Measurements from ENCODE around the gene MEGF6.

- no peak for TF ChIP-seq CTCF (IDR thresholded peaks at IDR 0.05; ENCODE audit: insufficient read depth, low read length)
- TF ChIP-seq POLR2AphosphoS5 (IDR thresholded peaks at IDR 0.05; ENCODE audit: low read depth), result no peak
- no peak for TF ChIP-seq REST (IDR thresholded peaks at IDR 0.05; ENCODE audit: insufficient replicate concordance, low read depth)
- TF ChIP-seq GABPA (IDR thresholded peaks at IDR 0.05; ENCODE audit: low read depth), result no peak
- no peak for TF ChIP-seq SPI1 (IDR thresholded peaks at IDR 0.05; ENCODE audit: borderline replicate concordance, low read depth)
Measured at GRCh38 chr1:3477241-3477995, 133.9 kb downstream of the MEGF6 start.
